Fibroblast of peridontal ligament (primary cell): Measurements from ENCODE around the gene IL1R2.

Source experiments
- DNase-seq: peaks from one replicate; pipeline ENCODE4 v3.0.0-alpha.2; 2010; ENCODE audit errors: extremely low read depth

IL1R2 gene

DNA sequence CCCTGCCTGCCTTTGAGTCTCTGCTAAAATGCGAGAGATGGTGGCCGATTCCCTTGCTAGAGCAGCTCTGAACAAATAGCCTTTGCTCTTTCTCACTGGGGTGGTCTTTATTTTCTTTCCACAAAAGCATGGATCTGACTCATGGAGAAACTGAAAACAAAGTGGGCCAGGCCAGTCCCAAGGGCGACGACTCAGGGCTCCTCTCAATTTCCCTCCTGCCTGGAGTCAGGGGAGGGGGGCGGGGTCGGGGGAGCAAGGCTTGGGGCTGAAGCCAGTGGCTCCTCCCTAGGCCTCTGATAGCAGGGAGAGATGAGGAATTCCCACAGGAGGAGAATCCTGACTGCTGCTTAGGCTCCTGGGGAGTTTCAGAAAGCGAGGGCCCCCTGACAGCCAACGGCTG is 17.1 kb upstream of the IL1R2 start:
- peak; percentile 48 for DNase-seq

GRCh38 chr2:101975171-101975870 is 16.4 kb upstream of the IL1R2 start:
- DNase-seq = no peak

DNA sequence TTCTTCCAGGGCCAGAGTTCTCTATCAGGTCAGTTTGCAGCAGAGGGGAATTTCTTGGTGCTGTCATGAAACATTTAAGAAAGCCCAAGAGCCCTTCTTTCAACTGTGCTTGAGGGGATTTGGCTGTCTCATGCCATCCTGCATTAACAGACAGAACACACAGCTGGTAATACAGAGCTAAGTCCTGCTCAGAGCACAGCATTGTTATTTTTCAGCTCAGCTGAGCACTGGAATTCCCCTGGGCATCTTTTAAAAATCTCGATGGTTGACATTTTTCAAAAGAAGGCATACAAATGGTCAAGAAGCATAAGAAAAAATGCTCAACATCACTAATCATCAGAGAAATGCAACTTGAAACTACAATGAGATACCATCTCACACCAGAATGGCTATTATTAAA is 14.9 kb upstream of the IL1R2 start:
- DNase-seq = peak; percentile 35

GRCh38 chr2:101980368-101980767 is 11.4 kb upstream of the IL1R2 start:
- DNase-seq = no peak

DNA sequence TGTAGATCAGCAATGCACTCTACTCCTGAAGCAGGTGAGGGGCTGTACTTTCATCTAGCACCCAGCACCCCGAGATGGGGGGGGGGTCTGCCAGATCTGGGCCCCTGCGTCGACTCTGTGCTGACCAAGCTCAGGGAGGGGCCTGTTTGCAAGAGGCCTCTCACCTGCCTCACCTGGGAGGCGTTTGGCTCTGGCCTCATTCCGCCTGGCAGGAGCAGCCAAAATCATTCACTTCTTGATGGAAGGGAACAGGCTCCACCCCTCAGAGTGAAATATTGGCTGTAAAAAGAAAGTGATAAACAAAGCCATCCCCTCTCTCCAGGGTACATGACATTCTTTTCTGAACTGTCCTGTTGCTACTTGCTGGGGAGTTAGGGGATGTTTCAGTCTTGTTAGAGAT is 10.7 kb upstream of the IL1R2 start:
- no peak for DNase-seq

- DNase-seq = peak; percentile 14
These were observed 10.3 kb upstream of the IL1R2 start for GRCh38 chr2:101981504-101981903.

- DNase-seq = no peak
These were observed 9.2 kb upstream of the IL1R2 start for GRCh38 chr2:101982495-101983029.

DNA sequence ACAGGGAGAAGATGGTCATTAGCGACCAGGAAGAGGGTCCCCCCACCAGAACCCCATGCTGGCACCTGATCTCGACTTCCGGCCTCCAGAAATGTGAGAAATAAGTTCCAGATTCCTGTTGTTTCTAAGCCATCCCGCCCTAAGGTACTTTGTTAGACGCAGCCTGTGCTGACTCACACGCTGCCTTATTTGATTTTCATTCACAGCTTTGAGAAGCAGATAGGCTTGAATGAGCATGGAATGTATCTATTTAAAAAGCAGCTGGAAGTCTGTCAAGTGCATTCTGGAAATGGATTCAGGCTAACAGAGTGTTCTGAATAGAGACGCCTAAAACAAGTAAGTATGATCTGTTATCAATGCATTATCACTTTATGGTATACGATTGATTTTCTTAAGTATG is 8.3 kb upstream of the IL1R2 start:
- peak; percentile 87 for DNase-seq

- DNase-seq = peak; percentile 45
These were observed 7.8 kb upstream of the IL1R2 start for GRCh38 chr2:101983928-101984327.

- no peak for DNase-seq
These were observed 7.1 kb upstream of the IL1R2 start for GRCh38 chr2:101984656-101985055.

DNA sequence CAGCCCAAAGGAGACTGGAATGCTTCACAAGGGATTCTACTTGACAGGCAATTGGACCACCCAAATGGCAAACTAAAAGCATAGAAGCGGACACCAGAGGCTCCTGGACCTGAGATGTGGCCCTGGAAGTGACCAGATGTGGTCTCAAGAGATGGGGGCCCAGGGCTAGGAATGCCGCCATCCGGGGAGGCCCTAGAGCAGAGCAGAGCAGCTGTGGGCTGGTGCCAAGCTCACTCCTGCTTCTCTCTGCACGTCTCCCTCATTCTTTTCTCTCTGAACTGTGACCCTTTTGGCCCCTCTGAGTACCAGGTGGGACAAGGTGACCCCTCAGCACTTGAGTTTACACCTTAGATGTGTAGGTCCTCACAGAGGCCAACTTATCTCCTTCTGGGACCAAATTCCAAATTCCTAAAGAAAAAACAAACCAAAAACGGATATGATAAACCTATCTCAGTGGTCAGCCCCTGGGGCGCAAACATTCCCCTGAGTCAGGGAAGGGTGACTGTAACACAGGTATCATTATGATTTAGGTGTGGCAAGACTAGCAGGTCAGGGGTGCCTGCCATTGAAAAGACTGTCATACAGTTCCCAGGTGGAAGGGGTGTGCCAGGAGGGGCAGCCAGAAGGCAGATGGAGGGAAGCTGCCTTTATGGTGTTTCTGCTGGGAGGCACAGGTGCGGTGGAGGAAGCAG is 6.5 kb upstream of the IL1R2 start:
- DNase-seq = no peak

- no peak for DNase-seq
These were observed 6.0 kb upstream of the IL1R2 start for GRCh38 chr2:101985793-101986164.

GRCh38 chr2:101986376-101986775 is 5.4 kb upstream of the IL1R2 start:
- DNase-seq = no peak

GRCh38 chr2:101986804-101987740 is 4.7 kb upstream of the IL1R2 start:
- DNase-seq = no peak

DNA sequence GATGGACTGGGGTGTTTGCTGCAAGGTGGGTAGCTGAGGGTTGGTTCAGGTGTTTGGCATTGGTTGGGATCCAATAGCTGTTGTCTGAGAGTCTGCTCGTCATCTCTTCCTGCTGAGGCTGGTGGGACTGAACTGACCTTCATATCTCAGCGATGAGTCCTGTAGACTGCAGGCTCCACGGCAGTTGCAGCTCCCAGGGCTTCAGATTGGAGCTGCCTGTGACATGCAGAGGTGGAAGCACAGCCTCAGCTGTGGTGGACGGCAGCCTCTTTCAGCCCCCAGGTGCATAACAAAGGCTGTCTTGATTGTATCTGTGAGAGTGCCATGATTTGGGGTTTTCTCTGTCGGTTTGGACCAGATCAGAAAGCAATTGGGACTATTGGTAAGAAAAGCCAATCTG is 3.9 kb upstream of the IL1R2 start:
- no peak for DNase-seq

DNA sequence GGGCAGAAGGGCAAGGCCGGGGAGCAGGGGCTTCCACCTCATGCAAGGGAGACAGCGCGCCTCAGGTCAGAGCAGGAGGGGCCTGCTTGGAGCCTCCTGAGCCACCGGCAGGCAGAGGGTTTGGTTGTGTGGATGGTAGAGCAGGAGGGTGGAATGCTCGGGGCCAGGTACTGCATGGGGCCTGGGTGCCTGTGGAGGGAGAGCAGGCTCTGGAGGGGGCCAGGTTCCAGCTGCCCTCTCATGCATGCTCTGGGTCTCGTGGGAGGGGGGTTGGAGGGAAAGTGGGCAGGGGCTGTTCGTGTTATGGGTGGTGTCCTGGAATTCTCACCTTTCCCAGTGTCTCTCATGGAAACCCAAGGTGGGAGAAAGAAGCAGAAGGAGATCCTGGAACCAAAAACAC is 3.2 kb upstream of the IL1R2 start:
- no peak for DNase-seq

DNA sequence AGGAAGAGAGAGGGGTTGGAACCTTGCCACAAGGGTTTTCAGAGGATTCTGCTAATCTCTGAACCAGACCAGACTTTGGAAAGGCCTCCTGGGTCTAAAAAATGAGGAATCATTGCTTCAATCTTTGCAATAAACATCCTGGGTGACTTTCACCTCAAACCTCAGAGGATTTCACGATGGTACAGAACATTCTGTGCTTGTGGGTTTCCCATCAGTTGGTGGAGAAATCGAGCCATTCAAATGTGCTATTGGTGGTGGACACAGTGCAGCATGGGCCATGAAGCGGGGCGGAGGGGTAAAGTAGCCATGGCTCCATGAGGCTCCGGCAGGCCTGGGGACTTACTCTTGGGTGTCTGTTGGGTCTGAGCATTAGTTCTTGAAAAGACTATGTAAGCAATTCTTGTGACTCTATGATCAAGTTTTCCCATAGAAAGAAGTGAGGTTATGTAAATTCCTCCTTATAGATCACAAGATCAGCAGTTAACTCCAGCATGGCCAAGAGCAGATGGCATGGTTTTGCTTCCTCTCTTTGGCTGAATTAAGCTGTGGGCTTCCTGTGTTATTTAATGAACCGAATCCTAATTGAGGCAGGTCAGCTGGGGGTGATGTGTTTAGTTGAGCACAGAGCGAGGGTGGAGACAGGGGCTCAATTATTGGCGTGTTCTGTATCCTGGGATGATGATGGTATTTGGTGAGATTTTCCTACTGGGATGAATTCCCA is 1.9 kb upstream of the IL1R2 start:
- no peak for DNase-seq

DNA sequence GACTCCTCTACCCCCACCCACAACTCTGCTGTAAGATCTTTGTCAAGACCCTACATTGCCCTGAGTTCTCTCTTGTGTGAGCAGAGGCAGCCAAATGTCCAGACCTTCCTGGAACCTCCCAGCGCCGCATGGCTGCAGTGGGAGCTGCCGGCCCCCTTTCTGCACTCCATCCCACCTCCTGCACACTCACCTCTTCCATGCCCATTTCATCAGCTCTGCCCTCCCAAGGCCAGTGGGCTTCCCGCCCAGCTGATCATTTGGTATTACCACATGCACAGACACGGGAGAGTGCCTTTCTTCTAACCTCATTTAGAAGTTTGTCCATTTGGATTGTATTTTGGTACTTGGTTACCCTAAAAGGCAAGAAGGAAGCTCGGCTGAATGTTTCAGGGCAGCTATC is 2.0 kb downstream of the IL1R2 start:
- peak; percentile 29 for DNase-seq

DNA sequence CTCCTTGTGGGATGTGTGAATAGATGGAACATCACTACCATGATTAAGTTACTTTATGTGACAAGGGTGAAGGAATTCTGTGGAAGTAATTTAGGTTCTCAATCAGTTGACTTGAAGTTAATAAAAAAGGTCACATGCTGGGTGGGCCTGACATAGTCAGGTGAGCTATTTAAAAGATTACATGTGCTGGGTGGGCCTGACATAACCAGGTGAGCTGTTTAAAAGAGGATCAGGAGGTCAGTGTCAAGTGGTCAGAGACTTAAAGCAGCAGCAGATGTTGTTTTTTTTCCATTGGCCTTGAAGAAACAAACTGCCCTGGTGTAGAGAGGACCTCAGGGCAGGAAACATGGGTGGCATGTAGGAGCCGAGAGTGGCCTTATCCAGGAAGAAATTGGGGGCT is 3.3 kb downstream of the IL1R2 start:
- no peak for DNase-seq

DNA sequence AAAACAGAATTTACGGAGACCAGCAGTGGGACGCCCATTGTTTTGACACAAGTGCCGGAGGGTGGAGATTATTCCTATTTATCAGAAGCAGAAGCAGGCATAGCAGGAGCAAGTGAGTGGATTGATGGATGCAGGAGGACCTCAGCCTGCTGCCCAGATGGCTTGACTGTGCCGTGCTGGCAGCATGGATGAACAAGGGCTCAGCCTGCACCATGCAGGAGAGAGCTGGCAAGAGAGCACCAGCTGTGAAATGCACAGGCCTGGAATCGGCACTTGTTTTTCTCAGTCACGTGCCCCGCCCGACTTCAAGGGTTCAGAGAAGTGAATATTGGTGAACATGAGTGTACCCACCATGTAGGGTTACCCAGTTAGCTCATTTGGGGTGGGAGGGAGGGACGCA is 4.0 kb downstream of the IL1R2 start:
- DNase-seq = no peak

GRCh38 chr2:101998556-101998895 is 6.8 kb downstream of the IL1R2 start:
- no peak for DNase-seq
